ENCODE measurements around the gene ZNF526. TPM values are rescaled to one million over a fixed set of nuclear protein-coding genes. Genes with fewer than 3 reads are reported as not detected.

ZNF526 gene
- total and polyA plus RNA-seq, 9 of the 15 experiments (the other 6 are each of a cell fraction or from before 2014, with no cell fraction given), result 1.3 to 17.9 (median 6.2) TPM

DNA sequence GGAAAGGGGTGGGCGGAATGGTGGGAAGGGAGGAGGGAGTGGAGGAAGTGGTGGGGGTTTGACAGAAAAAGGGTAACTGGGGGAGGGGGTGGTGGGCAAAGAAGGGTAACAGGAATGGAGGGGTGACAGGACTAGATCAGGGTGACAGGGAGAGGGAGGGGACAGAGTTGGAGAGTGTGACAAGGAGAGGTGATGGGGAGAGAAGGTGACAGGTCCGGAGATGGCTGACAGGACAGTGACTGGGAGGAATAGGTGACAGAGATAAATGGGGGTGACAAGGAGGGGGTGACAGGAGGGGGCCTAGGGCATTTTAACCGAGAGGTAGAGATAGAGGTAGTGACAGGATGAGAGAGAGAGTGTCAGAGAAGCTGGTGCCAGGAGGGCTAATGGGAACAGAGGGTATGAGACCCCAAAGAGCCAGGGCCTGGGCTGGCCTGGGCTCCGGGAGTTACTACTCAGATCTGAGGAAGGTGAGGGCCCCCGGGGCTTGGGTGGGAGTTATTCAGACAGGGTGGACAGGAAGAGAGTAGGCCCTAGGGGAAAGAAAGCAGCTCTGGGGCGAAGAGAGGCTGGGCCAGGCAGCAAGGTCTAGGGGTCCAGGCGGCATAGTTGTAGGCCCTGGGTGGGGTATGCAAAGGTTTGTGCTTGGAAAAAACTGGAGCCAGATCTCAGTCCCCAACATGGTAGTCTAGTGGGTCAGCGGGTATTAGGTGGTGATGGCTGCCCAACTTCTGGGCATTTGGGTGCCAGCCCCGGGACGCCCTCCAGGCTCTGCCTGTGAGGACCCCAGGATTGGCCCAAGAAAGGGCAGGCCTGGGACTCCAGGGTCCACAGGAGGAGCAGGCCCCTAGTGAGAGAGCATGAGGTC, 49.6 kb downstream of the ZNF526 start (continued):
- no peak for TF ChIP-seq KDM4B (IDR thresholded peaks at IDR 0.05; ENCODE audit: borderline replicate concordance in 2 of 2, low read depth in 1 of 2)
- TF ChIP-seq HDAC3 (IDR thresholded peaks at IDR 0.05; ENCODE audit: borderline replicate concordance, partially characterized antibody), result no peak
- no peak for TF ChIP-seq MTA3 (IDR thresholded peaks at IDR 0.05; ENCODE audit: borderline replicate concordance)
- TF ChIP-seq, protein P1, sequence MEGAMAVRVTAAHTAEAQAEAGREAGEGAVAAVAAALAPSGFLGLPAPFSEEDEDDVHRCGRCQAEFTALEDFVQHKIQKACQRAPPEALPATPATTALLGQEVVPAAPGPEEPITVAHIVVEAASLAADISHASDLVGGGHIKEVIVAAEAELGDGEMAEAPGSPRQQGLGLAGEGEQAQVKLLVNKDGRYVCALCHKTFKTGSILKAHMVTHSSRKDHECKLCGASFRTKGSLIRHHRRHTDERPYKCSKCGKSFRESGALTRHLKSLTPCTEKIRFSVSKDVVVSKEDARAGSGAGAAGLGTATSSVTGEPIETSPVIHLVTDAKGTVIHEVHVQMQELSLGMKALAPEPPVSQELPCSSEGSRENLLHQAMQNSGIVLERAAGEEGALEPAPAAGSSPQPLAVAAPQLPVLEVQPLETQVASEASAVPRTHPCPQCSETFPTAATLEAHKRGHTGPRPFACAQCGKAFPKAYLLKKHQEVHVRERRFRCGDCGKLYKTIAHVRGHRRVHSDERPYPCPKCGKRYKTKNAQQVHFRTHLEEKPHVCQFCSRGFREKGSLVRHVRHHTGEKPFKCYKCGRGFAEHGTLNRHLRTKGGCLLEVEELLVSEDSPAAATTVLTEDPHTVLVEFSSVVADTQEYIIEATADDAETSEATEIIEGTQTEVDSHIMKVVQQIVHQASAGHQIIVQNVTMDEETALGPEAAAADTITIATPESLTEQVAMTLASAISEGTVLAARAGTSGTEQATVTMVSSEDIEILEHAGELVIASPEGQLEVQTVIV (CRISPR knock-in tag; IDR thresholded peaks at IDR 0.05; ENCODE audit: borderline replicate concordance), result no peak
- no peak for TF ChIP-seq SIN3A (IDR thresholded peaks at IDR 0.05; ENCODE audit: borderline replicate concordance in 2 of 2, control insufficient read depth in 1 of 2, low read depth in 2 of 2, low read length in 2 of 2)
- TF ChIP-seq, protein P2, sequence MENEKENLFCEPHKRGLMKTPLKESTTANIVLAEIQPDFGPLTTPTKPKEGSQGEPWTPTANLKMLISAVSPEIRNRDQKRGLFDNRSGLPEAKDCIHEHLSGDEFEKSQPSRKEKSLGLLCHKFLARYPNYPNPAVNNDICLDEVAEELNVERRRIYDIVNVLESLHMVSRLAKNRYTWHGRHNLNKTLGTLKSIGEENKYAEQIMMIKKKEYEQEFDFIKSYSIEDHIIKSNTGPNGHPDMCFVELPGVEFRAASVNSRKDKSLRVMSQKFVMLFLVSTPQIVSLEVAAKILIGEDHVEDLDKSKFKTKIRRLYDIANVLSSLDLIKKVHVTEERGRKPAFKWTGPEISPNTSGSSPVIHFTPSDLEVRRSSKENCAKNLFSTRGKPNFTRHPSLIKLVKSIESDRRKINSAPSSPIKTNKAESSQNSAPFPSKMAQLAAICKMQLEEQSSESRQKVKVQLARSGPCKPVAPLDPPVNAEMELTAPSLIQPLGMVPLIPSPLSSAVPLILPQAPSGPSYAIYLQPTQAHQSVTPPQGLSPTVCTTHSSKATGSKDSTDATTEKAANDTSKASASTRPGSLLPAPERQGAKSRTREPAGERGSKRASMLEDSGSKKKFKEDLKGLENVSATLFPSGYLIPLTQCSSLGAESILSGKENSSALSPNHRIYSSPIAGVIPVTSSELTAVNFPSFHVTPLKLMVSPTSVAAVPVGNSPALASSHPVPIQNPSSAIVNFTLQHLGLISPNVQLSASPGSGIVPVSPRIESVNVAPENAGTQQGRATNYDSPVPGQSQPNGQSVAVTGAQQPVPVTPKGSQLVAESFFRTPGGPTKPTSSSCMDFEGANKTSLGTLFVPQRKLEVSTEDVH (IDR thresholded peaks at IDR 0.05; ENCODE audit: low read depth, partially characterized antibody), result no peak
- TF ChIP-seq, protein P3, sequence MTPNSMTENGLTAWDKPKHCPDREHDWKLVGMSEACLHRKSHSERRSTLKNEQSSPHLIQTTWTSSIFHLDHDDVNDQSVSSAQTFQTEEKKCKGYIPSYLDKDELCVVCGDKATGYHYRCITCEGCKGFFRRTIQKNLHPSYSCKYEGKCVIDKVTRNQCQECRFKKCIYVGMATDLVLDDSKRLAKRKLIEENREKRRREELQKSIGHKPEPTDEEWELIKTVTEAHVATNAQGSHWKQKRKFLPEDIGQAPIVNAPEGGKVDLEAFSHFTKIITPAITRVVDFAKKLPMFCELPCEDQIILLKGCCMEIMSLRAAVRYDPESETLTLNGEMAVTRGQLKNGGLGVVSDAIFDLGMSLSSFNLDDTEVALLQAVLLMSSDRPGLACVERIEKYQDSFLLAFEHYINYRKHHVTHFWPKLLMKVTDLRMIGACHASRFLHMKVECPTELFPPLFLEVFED (CRISPR knock-in tag; conservative IDR thresholded peaks at IDR 0.05), result peak; percentile 93
- no peak for TF ChIP-seq ZNF197 (CRISPR knock-in tag; IDR thresholded peaks at IDR 0.05; ENCODE audit: low read depth)
- no peak for TF ChIP-seq KLF6 (CRISPR knock-in tag; IDR thresholded peaks at IDR 0.05; ENCODE audit: borderline replicate concordance)

Data from K562 (cell line).